HCT116 (cell line): ENCODE results near the gene DHX30. TPM values are rescaled to one million over a fixed set of nuclear protein-coding genes. Genes with fewer than 3 reads are reported as not detected.

Experiments used
- ATAC-seq: fragments of 200-7000 bp; cut with Tn5 transposase; 2 replicates; pipeline ENCODE4 v1.9.1; 2020; ENCODE audit warnings: mild to moderate bottlenecking, moderate library complexity
- BruUV-seq: library from RNA; stranded (reverse); fragments of 400-500 nt; replicated peaks from 2 replicates; lab custom pipeline; 2021; lab: Mats Ljungman, UMichigan
- CTCF ChIA-PET: fragments of 300-600 bp; sonication (Branson Sonifier 250); formaldehyde crosslinking; loops from one replicate; lab custom pipeline; 2021; ENCODE audit warnings: antibody characterized with exemption; lab: Charles Lee
- POLR2A ChIA-PET: fragments of 300-600, 350-600 bp; sonication (Branson Sonifier 250); formaldehyde crosslinking; loops from one replicate; lab custom pipeline; 2021; ENCODE audit warnings: antibody characterized with exemption; lab: Charles Lee
- RAD21 ChIA-PET, 2 experiments: fragments of 300-600 bp; sonication (Branson Sonifier 250); formaldehyde crosslinking; loops; one replicate each; lab custom pipeline; 2023; ENCODE audit warnings: low total read pairs in 2 of 2; ENCODE audit not compliant: uncharacterized antibody in 2 of 2, unreplicated experiment in 2 of 2, low non-redundant PET in 1 of 2; lab: Charles Lee
- DNase-seq: peaks from one replicate; pipeline ENCODE4 v3.0.0-alpha.2; 2010; ENCODE audit warnings: low read depth, low spot score
- H2AFZ ChIP-seq: fragments of 200-600 bp; shearing (Covaris generic), sonication (generic); 2 replicates; pipeline ENCODE4 v1.6.1; 2017; ENCODE audit warnings: low read depth, mixed run types, mixed read lengths, antibody characterized with exemption, low read length; ENCODE audit not compliant: poor library complexity, severe bottlenecking
- H3K27ac ChIP-seq: 2 replicates; pipeline ENCODE4 v1.5.1; 2012; ENCODE audit warnings: low read depth, low read length
- H3K27me3 ChIP-seq: fragments of 200-600 bp; sonication (generic); 2 replicates; pipeline ENCODE4 v1.6.1; 2016; ENCODE audit warnings: mixed run types, low read length, mixed read lengths; ENCODE audit not compliant: insufficient read depth
- H3K36me3 ChIP-seq, 2 experiments: fragments of 200-500 bp in 1 of 2; fragments of 200-600 bp in 1 of 2; sonication (Bioruptor generic) in 1 of 2; sonication (generic) in 1 of 2; 2 replicates each; pipeline versions ENCODE4 v1.5.1 to v1.6.1; 2014 to 2016; ENCODE audit warnings: low read length in 2 of 2, inconsistent platforms in 1 of 2, mixed read lengths in 1 of 2, mixed run types in 1 of 2; ENCODE audit not compliant: insufficient read depth in 2 of 2, control insufficient read depth in 1 of 2
- H3K4me1 ChIP-seq, 2 experiments: fragments of 200-600 bp in 1 of 2; sonication (generic) in 1 of 2; 2 replicates each; pipeline versions ENCODE4 v1.5.1 to v1.6.1; 2012 to 2017; ENCODE audit warnings: low read length in 2 of 2, inconsistent platforms in 1 of 2, mild to moderate bottlenecking in 1 of 2, mixed read lengths in 1 of 2, mixed run types in 1 of 2, moderate library complexity in 1 of 2; ENCODE audit not compliant: insufficient read depth in 2 of 2, control insufficient read depth in 1 of 2
- H3K4me2 ChIP-seq: fragments of 200-600 bp; sonication (generic); 2 replicates; pipeline ENCODE4 v1.6.1; 2017; ENCODE audit warnings: mixed run types, low read length, mixed read lengths
- H3K4me3 ChIP-seq, 2 experiments: fragments of 200-600 bp in 1 of 2; sonication (generic) in 1 of 2; replicated peaks in 1 of 2; 2 replicates each; pipeline ENCODE4 v1.5.1; 2011 to 2016; ENCODE audit warnings: low read length in 2 of 2, control low read depth in 1 of 2, low read depth in 1 of 2, mild to moderate bottlenecking in 1 of 2, mixed read lengths in 1 of 2, mixed run types in 1 of 2
- H3K79me2 ChIP-seq: fragments of 200-600 bp; sonication (generic); 2 replicates; pipeline ENCODE4 v1.6.1; 2017; ENCODE audit warnings: mild to moderate bottlenecking, mixed run types, low read length, moderate library complexity, mixed read lengths; ENCODE audit not compliant: insufficient read depth
- H3K9ac ChIP-seq: fragments of 200-600 bp; sonication (generic); 2 replicates; pipeline ENCODE4 v1.6.1; 2016; ENCODE audit warnings: low read length, mixed read lengths
- H3K9me2 ChIP-seq: fragments of 200-600 bp; sonication (generic), shearing (Covaris generic); 2 replicates; pipeline ENCODE4 v1.6.1; 2017; ENCODE audit warnings: mixed run types, mild to moderate bottlenecking, moderate library complexity; ENCODE audit not compliant: insufficient read depth
- H3K9me3 ChIP-seq, 2 experiments: fragments of 200-500 bp in 1 of 2; fragments of 200-600 bp in 1 of 2; sonication (Bioruptor generic) in 1 of 2; sonication (generic) in 1 of 2; 2 replicates each; pipeline ENCODE4 v1.6.1; 2014 to 2017; ENCODE audit warnings: low read length in 2 of 2, mixed read lengths in 2 of 2, inconsistent platforms in 1 of 2, low read depth in 1 of 2, mild to moderate bottlenecking in 1 of 2, mixed run types in 1 of 2, moderate library complexity in 1 of 2; ENCODE audit not compliant: control insufficient read depth in 1 of 2, insufficient read depth in 1 of 2
- H4K20me1 ChIP-seq: fragments of 200-600 bp; sonication (generic), shearing (Covaris generic); 2 replicates; pipeline ENCODE4 v1.6.1; 2017; ENCODE audit warnings: mixed run types, mild to moderate bottlenecking, moderate library complexity; ENCODE audit not compliant: insufficient read depth
- ATF3 ChIP-seq: IDR thresholded peaks from 2 replicates; pipeline ENCODE4 v1.6.1; 2012
- CEBPB ChIP-seq: IDR thresholded peaks from 2 replicates; pipeline ENCODE4 v1.6.1; 2012; ENCODE audit warnings: low read depth
- CTCF ChIP-seq, 3 experiments: fragments of 200-600 bp in 1 of 3; sonication (generic) in 1 of 3; IDR thresholded peaks in 2 of 3; conservative IDR thresholded peaks in 1 of 3; 2 replicates each; pipeline ENCODE4 v1.5.1; 2012 to 2017; ENCODE audit warnings: low read depth in 2 of 3, low read length in 2 of 3, antibody characterized with exemption in 1 of 3, borderline replicate concordance in 1 of 3, control low read depth in 1 of 3, mild to moderate bottlenecking in 1 of 3, mixed read lengths in 1 of 3, mixed run types in 1 of 3, moderate library complexity in 1 of 3; ENCODE audit not compliant: insufficient read depth in 1 of 3
- EGR1 ChIP-seq: IDR thresholded peaks from 2 replicates; pipeline ENCODE4 v1.6.1; 2012; ENCODE audit warnings: low read depth
- ELF1 ChIP-seq: IDR thresholded peaks from 2 replicates; pipeline ENCODE4 v1.6.1; 2012; ENCODE audit warnings: low read depth, borderline replicate concordance
- EZH2 ChIP-seq: fragments of 200-600 bp; sonication (generic); IDR thresholded peaks from 2 replicates; pipeline ENCODE4 v1.6.1; 2017; ENCODE audit warnings: antibody characterized with exemption, mixed run types
- MAX ChIP-seq: IDR thresholded peaks from 2 replicates; pipeline ENCODE4 v1.6.1; 2012
- RAD21 ChIP-seq: IDR thresholded peaks from 2 replicates; pipeline ENCODE4 v1.6.1; 2012; ENCODE audit warnings: low read depth, mild to moderate bottlenecking
- SIN3A ChIP-seq: IDR thresholded peaks from 2 replicates; pipeline ENCODE4 v1.6.1; 2012; ENCODE audit warnings: low read depth
- SP1 ChIP-seq: IDR thresholded peaks from 2 replicates; pipeline ENCODE4 v1.6.1; 2012; ENCODE audit warnings: low read depth
- SRF ChIP-seq: IDR thresholded peaks from 2 replicates; pipeline ENCODE4 v1.6.1; 2012; ENCODE audit warnings: low read depth
- TCF7L2 ChIP-seq: IDR thresholded peaks from 2 replicates; pipeline ENCODE4 v1.7.0; 2011; ENCODE audit warnings: borderline replicate concordance, inconsistent platforms; ENCODE audit not compliant: insufficient read depth, insufficient read length; ENCODE audit errors: extremely low read depth
- YY1 ChIP-seq: IDR thresholded peaks from 2 replicates; pipeline ENCODE4 v1.6.1; 2011; ENCODE audit warnings: low read length, low read depth, moderate library complexity, mild to moderate bottlenecking; ENCODE audit not compliant: insufficient replicate concordance; ENCODE audit errors: extremely low read depth
- ZFX ChIP-seq: fragments of 450-650 bp; IDR thresholded peaks from 2 replicates; pipeline ENCODE4 v1.6.1; 2017
- intact Hi-C: fragments of 100-400 bp; cut with micrococcal nuclease; formaldehyde crosslinking; loops from 2 replicates; pipeline ENCODE4 v1.10.0; 2022
- total RNA-seq: library from RNA; stranded (reverse); gene quantifications from one replicate; pipeline ENCODE4 v1.2.1, GENCODE V29; 2021; ENCODE audit not compliant: unreplicated experiment

Gene DHX30
- total RNA-seq, 1 experiment from 2014 or later, result 114 TPM

- Histone ChIP-seq H3K27ac (no peak overlapping the region), H2AFZ (no peak overlapping the region), H3K27me3 (no peaks in the 10 kb centered on the region), H3K36me3 (peaks cover 7 to 17% of the 10 kb centered on the region in 2 experiments; a peak in 2 of 4 replicates), H3K79me2 (no peaks in the 10 kb centered on the region), H3K9me3 (no peaks in the 10 kb centered on the region), H3K4me1 (no peaks in the 10 kb centered on the region), H3K9me2 (no peaks in the 10 kb centered on the region), H4K20me1 (no peaks in the 10 kb centered on the region), H3K4me3 (no peak overlapping the region), H3K4me2 (no peak overlapping the region), H3K9ac (no peak overlapping the region)
- CTCF ChIA-PET, result no interaction called here
- ATAC-seq (no peak), DNase-seq (no peak)
- TF ChIP-seq CEBPB (no peak), ATF3 (no peak), RAD21 (no peak), YY1 (no peak), ZFX (no peak), CTCF (IDR thresholded peaks at IDR 0.05 in 2 of 3, conservative IDR thresholded peaks at IDR 0.05 in 1 of 3; ENCODE audit: borderline replicate concordance in 1 of 3, insufficient read depth in 1 of 3, low read depth in 2 of 3, low read length in 2 of 3) (no peak), ELF1 (no peak), SRF (no peak), TCF7L2 (no peak), EGR1 (no peak), SP1 (no peak), SIN3A (no peak), MAX (no peak), EZH2 (no peak)
- BruUV-seq, result no TSS peak
- intact Hi-C loops, result no loop called here
- RAD21 ChIA-PET, result no interaction called here
- POLR2A ChIA-PET, result no interaction called here
Measured at GRCh38 chr3:47863391-47864128, 60.6 kb downstream of the DHX30 start.
